ENCODE data around the gene NECTIN3. TPM values are rescaled to one million over a fixed set of nuclear protein-coding genes. Genes with fewer than 3 reads are reported as not detected.

NECTIN3 gene
- total RNA-seq, 1 donor from 2014 or later, result 25.2 TPM

GRCh38 chr3:111236836-111237713 lies 165.5 kb downstream of the NECTIN3 start:
- ATAC-seq (no peak), DNase-seq (no peak)
- no peak for TF ChIP-seq CTCF (IDR thresholded peaks at IDR 0.05)
- no peak overlapping the region for H3K27ac ChIP-seq
- H3K9me3 ChIP-seq, result no peaks in the 10 kb centered on the region
- no peak overlapping the region for H3K4me3 ChIP-seq
- no peaks in the 10 kb centered on the region for H3K4me1 ChIP-seq
- no peaks in the 10 kb centered on the region for H3K36me3 ChIP-seq
- H3K27me3 ChIP-seq, result no peaks in the 10 kb centered on the region
- intact Hi-C loops (cut with DNase I), result no loop called here

GRCh38 chr3:111237946-111238345 lies 166.3 kb downstream of the NECTIN3 start:
- Histone ChIP-seq H3K27me3 (no peaks in the 10 kb centered on the region), H3K9me3 (no peaks in the 10 kb centered on the region), H3K4me1 (no peaks in the 10 kb centered on the region), H3K36me3 (no peaks in the 10 kb centered on the region), H3K4me3 (no peak overlapping the region), H3K27ac (no peak overlapping the region)
- ATAC-seq (no peak), DNase-seq (no peak)
- intact Hi-C loops (cut with DNase I), result no loop called here
- TF ChIP-seq CTCF (IDR thresholded peaks at IDR 0.05), result no peak

- H3K27me3 ChIP-seq, result no peaks in the 10 kb centered on the region
- intact Hi-C loops (cut with DNase I), result no loop called here
- H3K36me3 ChIP-seq, result no peaks in the 10 kb centered on the region
- no peak for TF ChIP-seq CTCF (IDR thresholded peaks at IDR 0.05)
- H3K4me1 ChIP-seq, result no peaks in the 10 kb centered on the region
- no peaks in the 10 kb centered on the region for H3K9me3 ChIP-seq
- no peak overlapping the region for H3K4me3 ChIP-seq
- DNase-seq, result no peak
- H3K27ac ChIP-seq, result no peak overlapping the region
- no peak for ATAC-seq
Measured at GRCh38 chr3:111238885-111239284, 167.3 kb downstream of the NECTIN3 start.

GRCh38 chr3:111241960-111242359 lies 170.3 kb downstream of the NECTIN3 start:
- no peaks in the 10 kb centered on the region for H3K36me3 ChIP-seq
- TF ChIP-seq CTCF (IDR thresholded peaks at IDR 0.05), result no peak
- peak; percentile 52 for DNase-seq
- intact Hi-C loops (cut with DNase I), result no loop called here
- no peak for ATAC-seq
- no peaks in the 10 kb centered on the region for H3K4me1 ChIP-seq
- no peak overlapping the region for H3K4me3 ChIP-seq
- no peaks in the 10 kb centered on the region for H3K27me3 ChIP-seq
- H3K9me3 ChIP-seq, result no peaks in the 10 kb centered on the region
- H3K27ac ChIP-seq, result no peak overlapping the region
